ENCODE data around the gene AGA.

Gene AGA

GRCh38 chr4:177386278-177386815, 55.9 kb downstream of the AGA start:
- DNase-seq (ENCODE audit: low spot score) = no peak

GRCh38 chr4:177385576-177386277, 56.5 kb downstream of the AGA start:
- DNase-seq (ENCODE audit: low spot score) = no peak

GRCh38 chr4:177384856-177385397, 57.3 kb downstream of the AGA start:
- DNase-seq (ENCODE audit: low spot score) = no peak

DNA sequence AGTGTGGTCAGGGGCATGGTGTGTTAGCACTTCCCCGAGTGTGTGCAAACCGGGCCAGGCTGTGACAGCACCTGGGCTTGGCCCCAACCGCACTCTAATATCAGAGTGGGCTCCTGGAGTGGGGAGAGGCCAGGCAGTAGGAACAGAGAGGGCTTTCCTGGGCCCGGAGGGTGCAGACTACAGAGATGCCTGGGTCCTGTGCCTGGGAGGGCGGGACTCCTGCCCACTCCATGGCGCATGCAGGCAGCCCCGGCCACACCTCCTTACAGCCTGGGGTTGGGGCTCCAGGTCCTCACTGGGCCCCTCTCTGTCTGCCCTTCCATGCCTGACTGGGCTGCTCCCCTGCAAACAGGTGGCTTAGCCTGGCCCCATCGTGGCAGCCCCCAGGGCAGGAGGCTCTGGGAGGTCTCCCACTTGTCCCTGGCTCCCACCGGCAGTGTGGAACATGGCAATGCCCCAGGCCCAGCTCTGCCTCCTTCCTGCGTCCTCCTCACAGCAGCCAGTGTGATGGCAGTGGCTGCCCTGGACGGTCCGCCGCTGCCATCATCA, 60.4 kb downstream of the AGA start:
- no peak for DNase-seq (ENCODE audit: low spot score)
